Measurements from ENCODE around the gene STEAP2. TPM values are rescaled to one million over a fixed set of nuclear protein-coding genes. Genes with fewer than 3 reads are reported as not detected.
"Not testable (repeated sequence)": the region's sequence is repeated elsewhere in the genome, so short reads cannot be mapped to it uniquely, and the experiment has no call there.

Gene STEAP2
- total and polyA plus RNA-seq, 2 donors (not counting 3 experiments of a cell fraction or from before 2014, with no cell fraction given): 4.2 to 4.6 TPM

DNA sequence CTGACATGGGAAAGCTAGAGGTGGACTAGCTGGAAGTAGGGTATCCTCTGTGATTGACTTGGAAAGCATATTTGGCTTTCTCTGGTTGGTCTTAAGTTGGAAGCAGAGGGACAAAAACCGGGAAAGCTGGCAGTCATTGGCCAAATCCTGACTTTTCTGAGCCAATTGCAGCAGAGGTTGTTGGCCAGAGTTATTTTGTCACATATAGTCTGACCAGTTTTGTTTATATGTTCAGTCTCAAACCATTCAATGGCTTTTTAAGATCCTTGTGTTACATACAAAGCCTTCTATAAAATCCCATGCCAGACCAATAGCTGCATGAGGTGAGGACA, 39.7 kb downstream of the STEAP2 start:
- H3K27me3 ChIP-seq (ENCODE audit: control insufficient read depth in 2 of 2, insufficient read depth in 2 of 2, low read length in 2 of 2): no peaks in the 10 kb centered on the region
- BruUV-seq (replicated peaks): no TSS peak
- H3K36me3 ChIP-seq (ENCODE audit: control insufficient read depth in 2 of 2, extremely low read depth in 1 of 2, insufficient read depth in 2 of 2, low read length in 2 of 2): no peaks in the 10 kb centered on the region
- TF ChIP-seq GATA2 (IDR thresholded peaks at IDR 0.05; ENCODE audit: insufficient read depth, insufficient read length, low read depth, low read length): no peak
- no peak for TF ChIP-seq MYC (IDR thresholded peaks at IDR 0.05; ENCODE audit: low read depth, low read length)
- H3K9ac ChIP-seq (replicated peaks; ENCODE audit: extremely low read depth, insufficient read depth, low read length): no peak overlapping the region
- FAIRE-seq (no peak), DNase-seq (ENCODE audit: low read depth, low spot score) (no peak)
- no peaks in the 10 kb centered on the region for H3K9me1 ChIP-seq (replicated peaks; ENCODE audit: control insufficient read depth, extremely low read depth, insufficient read depth, low read length)
- dilution Hi-C loops (cut with MboI; ENCODE audit: extremely low pct_ligation_motif_present, low sequenced_read_pairs) (no loop called here), intact Hi-C loops (cut with micrococcal nuclease) (no loop called here)
- H4K20me1 ChIP-seq (replicated peaks; ENCODE audit: control insufficient read depth, extremely low read depth, insufficient read depth, low read length): no peaks in the 10 kb centered on the region
- CTCF ChIA-PET: interaction anchor here (0.8 to 1.3 kb wide), 4 partner anchors 9 to 97 kb away, joined by 3 to 4 read pairs (median 4); partner anchors contain the start of gene STEAP1
- POLR2A ChIA-PET: no interaction called here
- H3K4me2 ChIP-seq (ENCODE audit: insufficient read depth, low read length): no peak overlapping the region
- H3K79me2 ChIP-seq (ENCODE audit: control insufficient read depth, insufficient read depth, low read length): no peaks in the 10 kb centered on the region
- no peak overlapping the region for H3K4me3 ChIP-seq (replicated peaks in 1 of 3; ENCODE audit: insufficient read depth in 1 of 3, low read depth in 1 of 3, low read length in 3 of 3)
- H3K9me3 ChIP-seq (replicated peaks; ENCODE audit: control insufficient read depth, insufficient read depth, low read length): no peaks in the 10 kb centered on the region
- H3K27ac ChIP-seq (ENCODE audit: insufficient read depth, low read depth, low read length): no peak overlapping the region
- H2AFZ ChIP-seq (ENCODE audit: low read depth, low read length): no peak overlapping the region
- peaks cover 9% of the 10 kb centered on the region for H3K4me1 ChIP-seq (ENCODE audit: control insufficient read depth, extremely low read depth, insufficient read depth, low read length)

DNA sequence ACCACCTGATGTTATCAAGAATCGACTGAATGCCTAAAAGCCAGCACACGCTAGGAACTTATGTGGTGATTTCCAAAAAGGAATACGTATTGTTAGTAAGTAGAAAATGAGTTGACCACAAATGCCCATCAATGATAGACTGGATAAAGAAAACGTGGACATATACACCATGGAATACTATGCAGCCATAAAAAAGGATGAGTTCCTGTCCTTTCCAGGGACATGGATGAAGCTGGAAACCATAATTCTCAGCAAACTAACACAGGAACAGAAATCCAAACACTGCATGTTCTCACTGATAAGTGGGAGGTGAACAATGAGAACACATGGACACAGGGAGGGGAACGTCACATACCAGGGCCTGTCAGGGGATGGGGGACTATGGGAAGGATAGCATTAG, 44.5 kb downstream of the STEAP2 start:
- dilution Hi-C loops (cut with MboI; ENCODE audit: extremely low pct_ligation_motif_present, low sequenced_read_pairs); FAIRE-seq; H3K4me2 ChIP-seq (ENCODE audit: insufficient read depth, low read length); BruUV-seq (replicated peaks); H3K9ac ChIP-seq (replicated peaks; ENCODE audit: extremely low read depth, insufficient read depth, low read length); POLR2A ChIA-PET; H3K27ac ChIP-seq (ENCODE audit: insufficient read depth, low read depth, low read length); intact Hi-C loops (cut with micrococcal nuclease); H3K79me2 ChIP-seq (ENCODE audit: control insufficient read depth, insufficient read depth, low read length); H3K9me3 ChIP-seq (replicated peaks; ENCODE audit: control insufficient read depth, insufficient read depth, low read length); H3K4me1 ChIP-seq (ENCODE audit: control insufficient read depth, extremely low read depth, insufficient read depth, low read length); DNase-seq (ENCODE audit: low read depth, low spot score); H3K36me3 ChIP-seq (ENCODE audit: control insufficient read depth in 2 of 2, extremely low read depth in 1 of 2, insufficient read depth in 2 of 2, low read length in 2 of 2); H4K20me1 ChIP-seq (replicated peaks; ENCODE audit: control insufficient read depth, extremely low read depth, insufficient read depth, low read length); H3K27me3 ChIP-seq (ENCODE audit: control insufficient read depth in 2 of 2, insufficient read depth in 2 of 2, low read length in 2 of 2); H2AFZ ChIP-seq (ENCODE audit: low read depth, low read length); H3K4me3 ChIP-seq (replicated peaks in 1 of 3; ENCODE audit: insufficient read depth in 1 of 3, low read depth in 1 of 3, low read length in 3 of 3); H3K9me1 ChIP-seq (replicated peaks; ENCODE audit: control insufficient read depth, extremely low read depth, insufficient read depth, low read length): not testable (repeated sequence)
- CTCF ChIA-PET: interaction anchor here (1.0 to 1.8 kb wide), 2 partner anchors 8 to 102 kb away, joined by 3 to 7 read pairs; partner anchors contain the start of gene STEAP1
